Naive thymus-derived CD4-positive, alpha-beta T cell (primary cell): ENCODE measurements around the gene IKBKE. TPM values are rescaled to one million over a fixed set of nuclear protein-coding genes. Genes with fewer than 3 reads are reported as not detected.

ENCODE experiments used
- ATAC-seq: fragments of 150-1000 bp; cut with Tn5 transposase; 2 replicates; pipeline ENCODE4 v1.10.0; 2021; ENCODE audit warnings: mild to moderate bottlenecking, moderate library complexity
- CTCF ChIA-PET: fragments of 350-600 bp; sonication (Branson Sonifier 250); formaldehyde crosslinking; loops from one replicate; lab custom pipeline; 2021; ENCODE audit warnings: antibody characterized with exemption; lab: Charles Lee
- POLR2A ChIA-PET: fragments of 350-600 bp; sonication (Branson Sonifier 250); formaldehyde crosslinking; loops from one replicate; lab custom pipeline; 2021; ENCODE audit warnings: antibody characterized with exemption, inconsistent platforms; lab: Charles Lee
- DNase-seq, 9 donors: peaks; one replicate each; pipeline versions ENCODE4 v3.0.0 to v3.0.0-alpha.2; 2020 to 2022; ENCODE audit warnings: mixed read lengths in 1 of 9
- H3K27ac ChIP-seq: one replicate; pipeline ENCODE4 v1.7.0; 2013; ENCODE audit warnings: mild to moderate bottlenecking, low read depth, low read length, moderate library complexity
- H3K27me3 ChIP-seq, 2 donors: one replicate each; pipeline ENCODE4 v1.7.0; 2013; ENCODE audit warnings: low read length in 2 of 2, mild to moderate bottlenecking in 2 of 2, moderate library complexity in 2 of 2; ENCODE audit not compliant: control insufficient read depth in 2 of 2, insufficient read depth in 2 of 2
- H3K36me3 ChIP-seq, 3 experiments: 1 replicate in 2 of 3; 2 replicates in 1 of 3; pipeline ENCODE4 v1.7.0; 2013; ENCODE audit warnings: low read length in 3 of 3, mild to moderate bottlenecking in 3 of 3, moderate library complexity in 1 of 3; ENCODE audit not compliant: insufficient read depth in 3 of 3, control insufficient read depth in 2 of 3
- H3K4me1 ChIP-seq, 2 donors: one replicate each; pipeline ENCODE4 v1.7.0; 2013; ENCODE audit warnings: low read length in 2 of 2, mild to moderate bottlenecking in 2 of 2, moderate library complexity in 1 of 2; ENCODE audit not compliant: control insufficient read depth in 2 of 2, insufficient read depth in 2 of 2
- H3K4me3 ChIP-seq: 2 replicates; pipeline ENCODE4 v1.7.0; 2013; ENCODE audit warnings: mild to moderate bottlenecking, low read length
- H3K9me3 ChIP-seq, 3 experiments: 1 replicate in 2 of 3; 2 replicates in 1 of 3; pipeline ENCODE4 v1.7.0; 2013; ENCODE audit warnings: low read length in 3 of 3; ENCODE audit not compliant: control insufficient read depth in 2 of 3
- H3K27ac Mint-ChIP-seq, 9 donors: one replicate each; pipeline ENCODE4 v1.8.0; 2020 to 2022; ENCODE audit warnings: mixed read lengths in 9 of 9, mild to moderate bottlenecking in 8 of 9, moderate library complexity in 5 of 9, inconsistent platforms in 2 of 9
- H3K27me3 Mint-ChIP-seq, 5 donors: one replicate each; pipeline ENCODE4 v1.8.0; 2021 to 2022; ENCODE audit warnings: mixed read lengths in 5 of 5, mild to moderate bottlenecking in 1 of 5
- H3K36me3 Mint-ChIP-seq, 5 donors: one replicate each; pipeline ENCODE4 v1.8.0; 2020 to 2022; ENCODE audit warnings: mixed read lengths in 5 of 5, mild to moderate bottlenecking in 3 of 5, inconsistent platforms in 1 of 5
- H3K4me1 Mint-ChIP-seq, 7 donors: one replicate each; pipeline ENCODE4 v1.8.0; 2020 to 2022; ENCODE audit warnings: mixed read lengths in 7 of 7, mild to moderate bottlenecking in 3 of 7, inconsistent platforms in 1 of 7
- H3K4me3 Mint-ChIP-seq, 10 donors: one replicate each; pipeline ENCODE4 v1.8.0; 2020 to 2022; ENCODE audit warnings: mild to moderate bottlenecking in 10 of 10, mixed read lengths in 10 of 10, moderate library complexity in 6 of 10, inconsistent platforms in 2 of 10
- H3K9me3 Mint-ChIP-seq, 11 donors: one replicate each; pipeline ENCODE4 v1.8.0; 2020 to 2022; ENCODE audit warnings: mixed read lengths in 11 of 11, mild to moderate bottlenecking in 4 of 11, inconsistent platforms in 1 of 11, moderate library complexity in 1 of 11
- intact Hi-C, 2 donors: fragments of 100-400 bp; cut with micrococcal nuclease; formaldehyde crosslinking; loops; one replicate each; pipeline ENCODE4 v1.15.1; 2023
- polyA plus RNA-seq, 2 donors: library from polyadenylated mRNA; unstranded; fragments of 300-500 nt; fragmentation: Illumina TruSeq; gene quantifications; one replicate each; pipeline ENCODE4 v1.2.3, GENCODE V29; 2021
- total RNA-seq, 6 experiments: library from RNA in 5 of 6; stranded (reverse) in 5 of 6; gene quantifications; 1 replicate in 5 of 6; 2 replicates in 1 of 6; pipeline ENCODE4 v1.2.3 and lab custom pipeline; 2021 to 2026

IKBKE gene
- total and polyA plus RNA-seq, 7 experiments from 2014 or later, result 32.5 to 177 (median 60.4) TPM

DNA sequence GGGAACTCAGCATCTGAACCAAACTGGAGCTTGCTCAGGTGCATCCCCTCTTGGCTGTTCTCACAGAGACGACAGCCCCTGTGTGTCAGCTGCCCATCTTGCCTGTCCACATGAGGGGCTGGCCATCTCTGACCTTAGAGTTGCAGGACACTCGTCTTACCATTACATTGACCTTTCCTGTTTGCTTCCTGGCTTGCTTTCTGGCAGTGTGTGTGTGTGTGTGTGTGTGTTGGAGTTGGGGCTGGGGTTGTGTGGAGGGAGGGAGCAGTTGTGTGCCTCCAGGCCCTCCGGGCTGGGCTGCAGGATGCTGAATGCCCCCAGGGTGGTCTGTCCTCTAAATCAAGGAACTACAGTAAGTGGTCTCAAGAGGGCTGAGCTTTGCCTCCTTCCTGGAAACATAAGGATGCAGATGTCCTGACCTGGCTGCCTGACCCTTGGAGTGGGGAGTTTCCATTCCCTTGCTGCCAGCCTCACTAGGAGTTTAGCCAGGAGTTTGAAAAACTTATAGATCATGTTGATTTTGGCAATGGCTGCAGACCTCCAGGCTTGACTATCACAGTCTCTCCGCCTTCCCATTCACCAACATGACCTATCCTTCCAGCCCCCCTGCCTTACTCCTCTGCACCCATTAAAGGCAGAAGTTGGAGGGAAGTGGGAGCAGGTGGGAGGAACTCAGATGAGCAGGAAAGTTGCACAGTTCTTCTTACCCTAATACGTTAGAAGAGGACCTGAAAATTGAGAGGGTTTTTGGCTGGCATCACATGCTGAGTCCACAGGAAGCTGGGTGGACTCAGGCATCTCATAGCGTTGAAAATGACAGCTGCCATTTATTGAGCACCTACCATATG, 56.0 kb downstream of the IKBKE start:
- CTCF ChIA-PET, result no interaction called here
- no peak overlapping the region for H3K4me3 Mint-ChIP-seq
- H3K9me3 ChIP-seq, result no peaks in the 10 kb centered on the region
- intact Hi-C loops, result no loop called here
- no peaks in the 10 kb centered on the region for H3K4me1 ChIP-seq
- no peaks in the 10 kb centered on the region for H3K27me3 Mint-ChIP-seq
- no peaks in the 10 kb centered on the region for H3K36me3 Mint-ChIP-seq
- H3K9me3 Mint-ChIP-seq, result no peaks in the 10 kb centered on the region
- H3K27ac Mint-ChIP-seq, result peak overlapping the region in 1 of 9 donors; percentile 20
- POLR2A ChIA-PET, result no interaction called here
- ATAC-seq (no peak), DNase-seq (no peak)
- peaks cover 0 to 3% (median 0%) of the 10 kb centered on the region in 7 donors for H3K4me1 Mint-ChIP-seq
- H3K27me3 ChIP-seq, result no peaks in the 10 kb centered on the region
- no peak overlapping the region for H3K27ac ChIP-seq
- H3K4me3 ChIP-seq, result no peak overlapping the region
- H3K36me3 ChIP-seq, result no peaks in the 10 kb centered on the region

DNA sequence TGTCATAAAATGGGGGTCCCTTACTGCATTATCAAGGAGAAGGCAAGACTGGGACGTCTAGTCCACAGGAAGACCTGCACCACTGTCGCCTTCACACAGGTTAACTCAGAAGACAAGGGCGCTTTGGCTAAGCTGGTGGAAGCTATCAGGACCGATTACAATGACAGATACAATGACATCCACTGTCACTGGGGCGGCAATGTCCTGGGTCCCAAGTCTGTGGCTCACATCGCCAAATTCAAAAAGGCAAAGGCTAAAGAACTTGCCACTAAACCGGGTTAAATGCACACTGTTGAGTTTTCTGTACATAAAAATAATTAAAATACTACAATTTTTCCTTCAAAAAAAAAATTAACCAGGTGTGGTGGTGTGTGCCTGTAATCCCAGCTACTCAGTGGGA, 59.1 kb downstream of the IKBKE start:
- Mint-ChIP-seq H3K4me1 (peaks cover 0 to 3% (median 0%) of the 10 kb centered on the region in 7 donors), H3K4me3 (no peak overlapping the region), H3K9me3 (no peaks in the 10 kb centered on the region), H3K27ac (no peak overlapping the region), H3K36me3 (no peaks in the 10 kb centered on the region), H3K27me3 (no peaks in the 10 kb centered on the region)
- DNase-seq (no peak), ATAC-seq (no peak)
- intact Hi-C loops, result no loop called here
- H3K27me3 ChIP-seq, result no peaks in the 10 kb centered on the region
- no peak overlapping the region for H3K4me3 ChIP-seq
- ChIA-PET CTCF (interaction anchor here (1.3 kb wide), 1 partner anchor 54 kb away, joined by 3 read pairs; no protein-coding TSS in a partner anchor), POLR2A (interaction anchor here (0.7 kb wide), 1 partner anchor 158 kb away, joined by 3 read pairs; no protein-coding TSS in a partner anchor)
- no peaks in the 10 kb centered on the region for H3K4me1 ChIP-seq
- no peaks in the 10 kb centered on the region for H3K36me3 ChIP-seq
- H3K27ac ChIP-seq, result no peak overlapping the region
- no peaks in the 10 kb centered on the region for H3K9me3 ChIP-seq

DNA sequence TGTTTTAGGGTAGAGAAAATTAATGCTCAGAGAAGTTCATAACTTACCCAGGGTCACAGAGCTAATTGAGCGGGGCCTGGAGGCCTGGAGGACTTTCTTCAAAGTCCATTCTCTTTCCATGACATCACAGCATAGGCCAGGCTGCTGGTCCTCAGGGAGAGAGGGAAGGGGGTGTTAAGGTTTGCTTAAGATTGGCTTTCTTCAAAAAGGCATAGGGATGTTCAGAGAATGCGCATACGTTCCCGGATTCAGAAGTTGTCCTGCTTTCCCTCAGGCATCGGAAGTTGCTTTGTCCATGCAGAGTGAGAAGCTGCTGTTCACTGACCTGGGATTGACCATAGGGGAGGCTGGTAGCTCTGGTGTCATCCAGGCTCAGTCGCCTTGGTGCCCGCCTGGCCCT, 62.1 kb downstream of the IKBKE start:
- no peaks in the 10 kb centered on the region for H3K9me3 Mint-ChIP-seq
- no peak overlapping the region for H3K4me3 ChIP-seq
- no peaks in the 10 kb centered on the region for H3K4me1 ChIP-seq
- H3K36me3 Mint-ChIP-seq, result no peaks in the 10 kb centered on the region
- H3K4me1 Mint-ChIP-seq, result no peaks in the 10 kb centered on the region
- no peaks in the 10 kb centered on the region for H3K36me3 ChIP-seq
- CTCF ChIA-PET, result no interaction called here
- H3K27ac Mint-ChIP-seq, result peak overlapping the region in 1 of 9 donors; percentile 83
- H3K4me3 Mint-ChIP-seq, result no peak overlapping the region
- DNase-seq (no peak), ATAC-seq (no peak)
- POLR2A ChIA-PET, result no interaction called here
- H3K27me3 Mint-ChIP-seq, result no peaks in the 10 kb centered on the region
- intact Hi-C loops, result no loop called here
- no peak overlapping the region for H3K27ac ChIP-seq
- no peaks in the 10 kb centered on the region for H3K27me3 ChIP-seq
- no peaks in the 10 kb centered on the region for H3K9me3 ChIP-seq

DNA sequence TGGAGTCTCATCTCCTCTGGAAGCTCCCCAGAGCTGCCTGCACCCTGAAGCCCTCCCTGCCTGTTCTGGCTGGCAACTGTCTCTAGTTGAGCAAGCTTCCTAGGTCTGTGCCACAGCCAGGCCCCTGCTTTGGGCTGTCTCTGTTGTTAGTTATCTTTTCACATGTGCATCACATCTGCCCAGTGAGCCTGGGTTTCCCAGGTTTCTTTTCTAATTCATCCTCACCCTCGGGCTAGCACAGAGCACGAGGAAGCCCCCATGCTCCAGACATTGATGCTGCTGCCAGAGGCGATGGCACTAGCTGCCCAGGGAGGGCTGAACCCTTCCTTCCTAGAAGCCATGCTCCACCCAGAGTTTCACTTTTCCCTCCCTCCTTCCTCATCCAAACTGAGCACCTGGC, 64.3 kb downstream of the IKBKE start:
- no peaks in the 10 kb centered on the region for H3K36me3 Mint-ChIP-seq
- Histone ChIP-seq H3K9me3 (no peaks in the 10 kb centered on the region), H3K27ac (no peak overlapping the region), H3K4me1 (no peaks in the 10 kb centered on the region), H3K27me3 (no peaks in the 10 kb centered on the region), H3K4me3 (no peak overlapping the region), H3K36me3 (no peaks in the 10 kb centered on the region)
- no peaks in the 10 kb centered on the region for H3K9me3 Mint-ChIP-seq
- no peak for DNase-seq
- H3K4me3 Mint-ChIP-seq, result no peak overlapping the region
- intact Hi-C loops, result no loop called here
- CTCF ChIA-PET, result interaction anchor here (0.8 to 2.2 kb wide), 2 partner anchors 11 to 53 kb away, joined by 3 to 14 read pairs; no protein-coding TSS in a partner anchor
- peaks cover 0 to 3% (median 0%) of the 10 kb centered on the region in 7 donors for H3K4me1 Mint-ChIP-seq
- no peaks in the 10 kb centered on the region for H3K27me3 Mint-ChIP-seq
- POLR2A ChIA-PET, result no interaction called here
- H3K27ac Mint-ChIP-seq, result peak overlapping the region in 1 of 9 donors; percentile 36
- ATAC-seq, result no peak

DNA sequence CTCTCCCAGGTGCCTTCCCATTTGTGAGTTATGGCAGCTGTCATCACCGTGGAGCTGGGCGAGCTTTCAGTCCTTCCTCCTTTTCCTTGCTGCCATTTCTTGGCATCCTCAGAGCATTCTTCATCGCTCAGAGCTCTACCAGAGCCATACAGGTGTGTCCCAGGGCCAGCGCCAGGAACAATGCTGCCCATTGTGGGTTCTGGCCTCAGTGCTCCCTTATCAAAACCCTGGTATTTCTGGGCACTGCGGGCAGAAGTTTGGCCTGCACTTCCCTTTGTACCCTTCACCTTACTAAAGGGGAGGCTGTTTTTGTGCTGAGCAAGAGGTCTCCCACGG, 65.5 kb downstream of the IKBKE start:
- no peaks in the 10 kb centered on the region for H3K4me1 ChIP-seq
- no peaks in the 10 kb centered on the region for H3K9me3 Mint-ChIP-seq
- no peak for DNase-seq
- intact Hi-C loops, result no loop called here
- no peak overlapping the region for H3K27ac Mint-ChIP-seq
- no peaks in the 10 kb centered on the region for H3K9me3 ChIP-seq
- no peak overlapping the region for H3K27ac ChIP-seq
- ChIA-PET CTCF (interaction anchor here (2.2 kb wide), 1 partner anchor 9 kb away, joined by 14 read pairs; no protein-coding TSS in a partner anchor), POLR2A (no interaction called here)
- H3K36me3 ChIP-seq, result no peaks in the 10 kb centered on the region
- H3K4me1 Mint-ChIP-seq, result peaks cover 0 to 6% (median 0%) of the 10 kb centered on the region in 7 donors
- no peaks in the 10 kb centered on the region for H3K27me3 ChIP-seq
- no peak overlapping the region for H3K4me3 ChIP-seq
- no peak for ATAC-seq
- no peaks in the 10 kb centered on the region for H3K36me3 Mint-ChIP-seq
- H3K4me3 Mint-ChIP-seq, result no peak overlapping the region
- no peaks in the 10 kb centered on the region for H3K27me3 Mint-ChIP-seq

DNA sequence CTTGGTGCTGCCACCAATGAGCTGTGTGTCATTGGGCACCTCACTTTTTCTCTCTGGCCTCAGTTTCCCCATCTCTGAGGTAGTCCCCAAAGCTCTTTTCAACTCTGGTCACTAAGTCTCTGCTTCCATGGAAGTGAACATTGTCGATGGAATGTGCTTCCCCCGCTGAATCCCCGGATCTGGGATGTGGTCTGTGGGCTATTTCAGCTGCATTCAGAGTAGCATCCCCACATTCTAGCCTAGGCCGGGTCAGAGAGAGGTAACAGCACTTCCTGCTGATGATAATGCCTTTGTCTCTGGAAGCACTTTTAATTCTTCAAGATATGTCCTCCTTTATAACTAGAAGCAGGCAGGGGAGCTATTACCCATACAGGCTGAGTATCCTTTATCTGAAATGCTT, 66.9 kb downstream of the IKBKE start:
- H3K4me3 Mint-ChIP-seq, result no peak overlapping the region
- POLR2A ChIA-PET, result no interaction called here

More for the DNA sequence above, 66.9 kb downstream of the IKBKE start:
- no peak for ATAC-seq
- Mint-ChIP-seq H3K36me3 (no peaks in the 10 kb centered on the region), H3K27me3 (no peaks in the 10 kb centered on the region), H3K9me3 (no peaks in the 10 kb centered on the region), H3K4me1 (peaks cover 0 to 6% (median 0%) of the 10 kb centered on the region in 7 donors), H3K27ac (no peak overlapping the region)
- H3K4me3 ChIP-seq, result no peak overlapping the region
- no peaks in the 10 kb centered on the region for H3K36me3 ChIP-seq
- H3K27me3 ChIP-seq, result no peaks in the 10 kb centered on the region
- no peaks in the 10 kb centered on the region for H3K4me1 ChIP-seq
- intact Hi-C loops, result no loop called here
- DNase-seq, result no peak
- H3K9me3 ChIP-seq, result no peaks in the 10 kb centered on the region
- H3K27ac ChIP-seq, result no peak overlapping the region
- CTCF ChIA-PET, result no interaction called here
